HG02981 (cell line): Measurements from ENCODE around the gene OR4D5.

Experiments
- ATAC-seq: cut with Tn5 transposase; IDR thresholded peaks from one replicate; pipeline ENCODE4 v1.9.1; 2021; ENCODE audit warnings: mild to moderate bottlenecking, moderate library complexity; ENCODE audit not compliant: unreplicated experiment

OR4D5 gene

GRCh38 chr11:123939317-123939716 is at the start of gene OR4D5:
Gene OR4D5, plus strand, starts transcription at chr11:123939617. Its CDS starts 0 bp downstream, at chr11:123939617.
- no peak for ATAC-seq

GRCh38 chr11:123892031-123892430 is 47.4 kb upstream of the OR4D5 start:
- no peak for ATAC-seq

- no peak for ATAC-seq
Measured at GRCh38 chr11:123899792-123900191, 39.6 kb upstream of the OR4D5 start.

GRCh38 chr11:123901867-123902266 is 37.5 kb upstream of the OR4D5 start, which contains the start of gene OR8D4:
Gene OR8D4, plus strand, starts transcription at chr11:123902167. Its CDS starts 4,265 bp downstream, at chr11:123906432.
- no peak for ATAC-seq

GRCh38 chr11:123903932-123904331 is 35.5 kb upstream of the OR4D5 start:
- no peak for ATAC-seq

GRCh38 chr11:123904932-123905331 is 34.5 kb upstream of the OR4D5 start:
- no peak for ATAC-seq

GRCh38 chr11:123905826-123906225 is 33.6 kb upstream of the OR4D5 start:
- ATAC-seq, result no peak

- no peak for ATAC-seq
Measured at GRCh38 chr11:123920943-123921342, 18.5 kb upstream of the OR4D5 start.

GRCh38 chr11:123924027-123924426 is 15.4 kb upstream of the OR4D5 start:
- no peak for ATAC-seq

- ATAC-seq, result no peak
Measured at GRCh38 chr11:123942413-123942812, 3.0 kb downstream of the OR4D5 start.

- no peak for ATAC-seq
Measured at GRCh38 chr11:123943738-123944137, 4.3 kb downstream of the OR4D5 start, which contains the start of gene OR6T1. Gene OR6T1, minus strand, starts transcription at chr11:123943838. Its CDS starts 0 bp downstream, at chr11:123943838.

GRCh38 chr11:123945132-123945531 is 5.7 kb downstream of the OR4D5 start:
- ATAC-seq, result no peak

- no peak for ATAC-seq
Measured at GRCh38 chr11:123956752-123957151, 17.3 kb downstream of the OR4D5 start.

- ATAC-seq, result no peak
Measured at GRCh38 chr11:123973816-123974215, 34.4 kb downstream of the OR4D5 start.

GRCh38 chr11:123976770-123977560 is 37.5 kb downstream of the OR4D5 start:
- no peak for ATAC-seq

- ATAC-seq, result no peak
Measured at GRCh38 chr11:123977731-123978347, 38.4 kb downstream of the OR4D5 start, which contains the start of gene OR10S1. Gene OR10S1, minus strand, starts transcription at chr11:123977781. Its CDS starts 117 bp downstream, at chr11:123977664.

GRCh38 chr11:123979311-123979710 is 39.9 kb downstream of the OR4D5 start:
- ATAC-seq, result no peak
